Spleen (tissue), 11 donors: ENCODE measurements around the gene OPRM1. TPM values are rescaled to one million over a fixed set of nuclear protein-coding genes. Genes with fewer than 3 reads are reported as not detected.

Experiments used
- DNase-seq: peaks from one replicate; pipeline ENCODE4 v3.0.0-alpha.2; 2020
- H3K27ac ChIP-seq, 8 donors: fragments of 200-600 bp; sonication (generic) in 7 of 8; 1 replicate in 4 of 8; 2 replicates in 4 of 8; pipeline versions ENCODE4 v1.5.0 to v1.8.0; 2016 to 2021; ENCODE audit warnings: inconsistent platforms in 4 of 8, mild to moderate bottlenecking in 4 of 8, moderate library complexity in 1 of 8
- H3K27me3 ChIP-seq, 7 donors: fragments of 200-600 bp; sonication (generic) in 6 of 7; replicated peaks in 1 of 7; 1 replicate in 4 of 7; 2 replicates in 3 of 7; pipeline versions ENCODE4 v1.5.0 to v1.8.0; 2016 to 2021; ENCODE audit warnings: inconsistent platforms in 3 of 7, mild to moderate bottlenecking in 1 of 7
- H3K36me3 ChIP-seq, 6 donors: fragments of 200-600 bp; sonication (generic) in 5 of 6; 1 replicate in 4 of 6; 2 replicates in 2 of 6; pipeline versions ENCODE4 v1.5.0 to v1.8.0; 2016 to 2021; ENCODE audit warnings: inconsistent platforms in 2 of 6
- H3K4me1 ChIP-seq, 6 donors: fragments of 200-600 bp; sonication (generic) in 5 of 6; 1 replicate in 3 of 6; 2 replicates in 3 of 6; pipeline versions ENCODE4 v1.5.0 to v1.8.0; 2016 to 2021; ENCODE audit warnings: inconsistent platforms in 3 of 6
- H3K4me3 ChIP-seq, 8 donors: fragments of 200-600 bp; sonication (generic) in 7 of 8; 1 replicate in 4 of 8; 2 replicates in 4 of 8; pipeline versions ENCODE4 v1.5.0 to v1.8.0; 2016 to 2021; ENCODE audit warnings: inconsistent platforms in 4 of 8, mild to moderate bottlenecking in 4 of 8, moderate library complexity in 2 of 8
- H3K9me3 ChIP-seq, 8 donors: fragments of 200-600 bp; sonication (generic) in 7 of 8; 1 replicate in 4 of 8; 2 replicates in 4 of 8; pipeline versions ENCODE4 v1.5.0 to v1.8.0; 2016 to 2021; ENCODE audit warnings: inconsistent platforms in 4 of 8
- POLR2A ChIP-seq, 3 donors: fragments of 450-650 bp; IDR thresholded peaks; one replicate each; pipeline ENCODE4 v1.5.1; 2017; ENCODE audit warnings: antibody characterized with exemption in 3 of 3, mild to moderate bottlenecking in 1 of 3
- POLR2AphosphoS5 ChIP-seq, 3 donors: sonication (generic); formaldehyde crosslinking; IDR thresholded peaks; one replicate each; pipeline ENCODE4 v1.5.1; 2017; ENCODE audit warnings: antibody characterized with exemption in 3 of 3
- WGBS, 5 donors: extraction: QIAGEN DNeasy Blood & Tissue Kit in 3 of 5; methylation state at CpG; one replicate each; pipeline versions ENCODE4 v1.1.5 to v1.1.7; 2013 to 2018; 5-methylcytosine and 5-hydroxymethylcytosine counted together
- intact Hi-C: fragments of 100-400 bp; cut with DNase I; formaldehyde crosslinking; loops from one replicate; pipeline ENCODE4 v1.15.0; 2023; ENCODE audit warnings: low total_unique reads
- polyA plus RNA-seq, 3 donors: library from polyadenylated mRNA; stranded (reverse); fragments of 200-250 nt; gene quantifications; one replicate each; pipeline ENCODE4 v1.2.1, GENCODE V29; 2013
- total RNA-seq, 7 donors: library from RNA; depleted of rRNA in 3 of 7; stranded (reverse); fragments of >200 nt in 3 of 7; fragmentation: NEBNext Ultra II Directional in 4 of 7; extraction: Animal tissue kit (Norgen Biotek cat#: 25700) in 4 of 7; gene quantifications; one replicate each; pipeline versions ENCODE4 v1.1.0 to v1.2.1, GENCODE V29; 2016 to 2021
- TF ChIP-seq, protein P1 (sequence below), 11 experiments: fragments of 200-600 bp in 7 of 11; fragments of 450-650 bp in 4 of 11; sonication (generic) in 4 of 11; IDR thresholded peaks in 8 of 11; conservative IDR thresholded peaks in 3 of 11; 1 replicate in 7 of 11; 2 replicates in 4 of 11; pipeline versions ENCODE4 v1.4.0 to v1.8.0; 2016 to 2021; ENCODE audit warnings: antibody characterized with exemption in 11 of 11, inconsistent platforms in 4 of 11, mild to moderate bottlenecking in 1 of 11
- donor health status: healthy with polysubstance abuse.
- donor health status: DM: no; HTN: no; CAD: no; lungs with moderate emphysema.
- donor health status: DM: no; HTN: no; CAD: no.
- donor health status: Bipolar disorder and iron deficiency.
- donor health status: healthy.
- donor health status: DM: no; HTN: no; CAD: no.
- donor health status: DM: yes; HTN: yes; CAD: no.

Gene OPRM1
- total and polyA plus RNA-seq, 10 donors: not detected

DNA sequence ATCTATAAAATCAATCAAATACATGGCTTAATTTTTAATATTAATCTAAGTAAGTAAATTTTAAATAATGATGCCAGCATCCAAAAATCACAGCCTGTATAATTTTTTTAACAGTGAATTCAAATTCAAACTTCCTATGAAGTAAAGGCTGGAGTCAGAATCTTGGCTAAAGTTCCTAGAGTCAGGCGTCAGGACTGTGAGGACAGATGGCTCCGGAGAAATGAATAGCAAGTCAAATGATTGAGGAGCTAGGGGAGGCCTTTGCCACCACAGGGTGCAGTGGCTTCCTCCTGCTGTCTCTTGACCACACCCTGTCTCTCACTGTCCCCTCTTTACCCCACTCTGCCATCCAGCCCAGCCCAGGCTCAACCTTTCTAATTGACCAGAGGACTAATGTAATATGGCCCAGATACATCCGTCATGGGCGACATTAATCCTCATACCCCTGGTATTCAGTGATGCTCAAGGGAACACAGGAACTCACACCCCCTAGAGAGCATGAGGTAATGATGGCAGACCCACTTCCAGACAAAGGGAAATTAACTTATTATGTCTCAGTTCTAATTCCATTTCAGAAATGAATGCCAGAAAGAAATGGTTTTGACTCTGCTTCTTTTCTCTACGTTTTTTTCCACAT is 53.4 kb downstream of the OPRM1 start:
- DNase-seq: no peak
- no peak overlapping the region for H3K4me3 ChIP-seq
- H3K27ac ChIP-seq: no peak overlapping the region
- no peaks in the 10 kb centered on the region for H3K36me3 ChIP-seq
- WGBS, 5 donors: 63 to 72% (median 64%) methylated on average over 5 of the region's 5 CpGs
- TF ChIP-seq POLR2A (IDR thresholded peaks at IDR 0.05) (no peak), POLR2AphosphoS5 (IDR thresholded peaks at IDR 0.05) (no peak)
- intact Hi-C loops: no loop called here
- no peaks in the 10 kb centered on the region for H3K4me1 ChIP-seq
- H3K27me3 ChIP-seq: no peaks in the 10 kb centered on the region
- H3K9me3 ChIP-seq: no peaks in the 10 kb centered on the region

- intact Hi-C loops: no loop called here
- DNase-seq: no peak
- Histone ChIP-seq H3K27ac (no peak overlapping the region), H3K27me3 (no peaks in the 10 kb centered on the region), H3K4me1 (no peaks in the 10 kb centered on the region), H3K4me3 (no peak overlapping the region), H3K36me3 (no peaks in the 10 kb centered on the region), H3K9me3 (no peaks in the 10 kb centered on the region)
- TF ChIP-seq POLR2A (IDR thresholded peaks at IDR 0.05) (no peak), POLR2AphosphoS5 (IDR thresholded peaks at IDR 0.05) (no peak)
- TF ChIP-seq, protein P1, sequence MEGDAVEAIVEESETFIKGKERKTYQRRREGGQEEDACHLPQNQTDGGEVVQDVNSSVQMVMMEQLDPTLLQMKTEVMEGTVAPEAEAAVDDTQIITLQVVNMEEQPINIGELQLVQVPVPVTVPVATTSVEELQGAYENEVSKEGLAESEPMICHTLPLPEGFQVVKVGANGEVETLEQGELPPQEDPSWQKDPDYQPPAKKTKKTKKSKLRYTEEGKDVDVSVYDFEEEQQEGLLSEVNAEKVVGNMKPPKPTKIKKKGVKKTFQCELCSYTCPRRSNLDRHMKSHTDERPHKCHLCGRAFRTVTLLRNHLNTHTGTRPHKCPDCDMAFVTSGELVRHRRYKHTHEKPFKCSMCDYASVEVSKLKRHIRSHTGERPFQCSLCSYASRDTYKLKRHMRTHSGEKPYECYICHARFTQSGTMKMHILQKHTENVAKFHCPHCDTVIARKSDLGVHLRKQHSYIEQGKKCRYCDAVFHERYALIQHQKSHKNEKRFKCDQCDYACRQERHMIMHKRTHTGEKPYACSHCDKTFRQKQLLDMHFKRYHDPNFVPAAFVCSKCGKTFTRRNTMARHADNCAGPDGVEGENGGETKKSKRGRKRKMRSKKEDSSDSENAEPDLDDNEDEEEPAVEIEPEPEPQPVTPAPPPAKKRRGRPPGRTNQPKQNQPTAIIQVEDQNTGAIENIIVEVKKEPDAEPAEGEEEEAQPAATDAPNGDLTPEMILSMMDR (IDR thresholded peaks at IDR 0.05 in 8 of 11, conservative IDR thresholded peaks at IDR 0.05 in 3 of 11): no peak
- whole genome bisulfite sequencing, 5 donors: 65 to 84% (median 77%) methylated on average over 8 of the region's 8 CpGs
Observed at GRCh38 chr6:154093231-154094044, 54.4 kb downstream of the OPRM1 start.

DNA sequence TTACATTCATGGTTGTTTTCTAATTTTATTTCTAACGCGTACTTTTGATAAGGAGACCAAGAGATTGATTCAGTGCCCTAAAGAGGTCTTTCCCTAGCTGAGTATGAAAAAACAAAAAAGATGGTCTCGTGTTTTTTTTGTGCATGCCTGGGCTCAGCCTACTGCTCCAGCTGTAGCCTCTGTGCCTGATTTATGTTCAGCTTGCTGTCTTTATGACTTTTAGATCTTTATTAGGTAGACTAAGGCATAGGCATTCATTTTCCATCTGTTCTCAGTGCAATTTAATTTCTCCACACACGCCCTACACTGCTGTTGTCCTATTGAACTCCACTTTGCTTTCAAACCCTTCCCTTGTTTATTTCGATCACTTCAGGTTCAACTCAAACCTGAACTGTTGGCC is 56.5 kb downstream of the OPRM1 start:
- DNase-seq: no peak
- intact Hi-C loops: no loop called here
- no peak overlapping the region for H3K4me3 ChIP-seq
- no peaks in the 10 kb centered on the region for H3K9me3 ChIP-seq
- no peak overlapping the region for H3K27ac ChIP-seq
- WGBS, 5 donors: 85 to 94% (median 93%) methylated on average over 5 of the region's 5 CpGs
- H3K36me3 ChIP-seq: no peaks in the 10 kb centered on the region
- H3K27me3 ChIP-seq: no peaks in the 10 kb centered on the region
- no peaks in the 10 kb centered on the region for H3K4me1 ChIP-seq
- TF ChIP-seq POLR2A (IDR thresholded peaks at IDR 0.05): no peak
- no peak for TF ChIP-seq POLR2AphosphoS5 (IDR thresholded peaks at IDR 0.05)
- TF ChIP-seq, protein P1 (IDR thresholded peaks at IDR 0.05 in 8 of 11, conservative IDR thresholded peaks at IDR 0.05 in 3 of 11): no peak

GRCh38 chr6:154096316-154096715 is 57.3 kb downstream of the OPRM1 start:
- 87 to 93% (median 90%) methylated on average over 7 of the region's 7 CpGs for WGBS, 5 donors

More at GRCh38 chr6:154096316-154096715, 57.3 kb downstream of the OPRM1 start:
- Histone ChIP-seq H3K36me3 (no peaks in the 10 kb centered on the region), H3K4me1 (no peaks in the 10 kb centered on the region), H3K9me3 (no peaks in the 10 kb centered on the region), H3K4me3 (no peak overlapping the region), H3K27ac (no peak overlapping the region), H3K27me3 (no peaks in the 10 kb centered on the region)
- no peak for DNase-seq
- intact Hi-C loops: no loop called here
- TF ChIP-seq POLR2A (IDR thresholded peaks at IDR 0.05) (no peak), POLR2AphosphoS5 (IDR thresholded peaks at IDR 0.05) (no peak)
- TF ChIP-seq, protein P1 (IDR thresholded peaks at IDR 0.05 in 8 of 11, conservative IDR thresholded peaks at IDR 0.05 in 3 of 11): no peak
